Stomach smooth muscle (tissue), 2 donors: Measurements from ENCODE around the gene ATP6V0C.

Experiments used
- H3K27ac ChIP-seq: one replicate; pipeline ENCODE4 v1.7.0; 2013; ENCODE audit warnings: mild to moderate bottlenecking, low read length, inconsistent platforms
- H3K27me3 ChIP-seq, 2 donors: one replicate each; pipeline ENCODE4 v1.7.0; 2013; ENCODE audit warnings: low read length in 2 of 2; ENCODE audit not compliant: insufficient read depth in 2 of 2, control insufficient read depth in 1 of 2
- H3K36me3 ChIP-seq, 2 donors: one replicate each; pipeline ENCODE4 v1.7.0; 2013; ENCODE audit warnings: low read length in 2 of 2; ENCODE audit not compliant: control insufficient read depth in 2 of 2, insufficient read depth in 2 of 2
- H3K4me1 ChIP-seq: one replicate; pipeline ENCODE4 v1.7.0; 2013; ENCODE audit warnings: low read length; ENCODE audit not compliant: control insufficient read depth, insufficient read depth
- H3K4me3 ChIP-seq, 2 donors: one replicate each; pipeline ENCODE4 v1.7.0; 2013; ENCODE audit warnings: low read length in 2 of 2
- H3K9ac ChIP-seq, 2 donors: one replicate each; pipeline ENCODE4 v1.7.0; 2013; ENCODE audit warnings: low read length in 2 of 2, mild to moderate bottlenecking in 1 of 2
- H3K9me3 ChIP-seq, 2 donors: one replicate each; pipeline ENCODE4 v1.7.0; 2013; ENCODE audit warnings: low read length in 2 of 2; ENCODE audit not compliant: control insufficient read depth in 2 of 2
- donor health status: healthy.
- donor health status: Pancreatic carcinoma.

ATP6V0C gene

DNA sequence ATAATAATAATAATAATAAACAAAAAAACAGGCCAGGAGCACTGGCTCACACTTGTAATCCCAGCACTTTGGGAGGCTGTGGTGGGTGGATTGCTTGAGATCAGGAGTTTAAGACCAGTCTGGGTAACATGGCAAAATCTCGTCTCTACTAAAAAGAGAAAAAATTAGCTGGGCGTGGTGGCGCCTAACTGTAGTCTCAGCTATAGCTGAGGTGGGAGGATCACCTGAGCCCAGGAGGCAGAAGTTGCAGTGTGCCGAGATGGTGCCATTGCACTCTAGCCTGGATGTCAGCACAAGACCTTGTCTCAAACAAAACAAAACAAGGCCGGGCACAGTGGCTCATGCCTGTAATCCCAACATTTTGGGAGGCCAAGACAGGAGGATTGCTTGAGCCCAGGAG lies 18.7 kb upstream of the ATP6V0C start:
- Histone ChIP-seq H3K9me3 (no peaks in the 10 kb centered on the region), H3K4me3 (no peak overlapping the region), H3K4me1 (peaks cover 15% of the 10 kb centered on the region), H3K27me3 (no peaks in the 10 kb centered on the region), H3K36me3 (peaks cover 0 to 20% of the 10 kb centered on the region in 2 donors), H3K27ac (no peak overlapping the region), H3K9ac (no peak overlapping the region)

DNA sequence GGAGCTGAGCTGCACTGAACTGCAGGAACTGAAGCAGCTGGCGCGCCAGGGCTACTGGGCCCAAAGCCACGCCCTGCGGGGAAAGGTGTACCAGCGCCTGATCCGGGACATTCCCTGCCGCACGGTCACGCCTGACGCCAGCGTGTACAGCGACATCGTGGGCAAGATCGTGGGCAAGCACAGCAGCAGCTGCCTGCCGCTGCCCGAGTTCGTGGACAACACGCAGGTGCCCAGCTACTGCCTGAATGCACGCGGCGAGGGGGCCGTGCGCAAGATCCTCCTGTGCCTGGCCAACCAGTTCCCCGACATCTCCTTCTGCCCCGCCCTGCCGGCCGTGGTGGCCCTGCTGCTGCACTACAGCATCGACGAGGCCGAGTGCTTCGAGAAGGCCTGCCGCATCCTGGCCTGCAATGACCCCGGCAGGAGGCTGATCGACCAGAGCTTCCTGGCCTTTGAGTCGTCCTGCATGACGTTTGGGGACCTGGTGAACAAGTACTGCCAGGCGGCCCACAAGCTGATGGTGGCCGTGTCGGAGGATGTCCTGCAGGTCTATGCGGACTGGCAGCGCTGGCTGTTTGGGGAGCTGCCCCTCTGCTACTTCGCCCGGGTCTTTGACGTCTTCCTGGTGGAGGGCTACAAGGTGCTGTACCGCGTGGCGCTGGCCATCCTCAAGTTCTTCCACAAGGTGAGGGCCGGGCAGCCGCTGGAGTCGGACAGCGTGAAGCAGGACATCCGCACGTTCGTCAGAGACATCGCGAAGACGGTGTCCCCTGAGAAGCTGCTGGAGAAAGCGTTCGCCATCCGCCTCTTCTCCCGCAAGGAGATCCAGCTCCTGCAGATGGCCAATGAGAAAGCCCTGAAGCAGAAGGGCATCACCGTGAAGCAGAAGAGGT lies 17.3 kb upstream of the ATP6V0C start:
- peaks cover 20% of the 10 kb centered on the region for H3K4me1 ChIP-seq
- no peaks in the 10 kb centered on the region for H3K9me3 ChIP-seq
- no peak overlapping the region for H3K27ac ChIP-seq
- H3K9ac ChIP-seq = no peak overlapping the region
- H3K36me3 ChIP-seq = peaks cover 0 to 16% of the 10 kb centered on the region in 2 donors
- no peaks in the 10 kb centered on the region for H3K27me3 ChIP-seq
- no peak overlapping the region for H3K4me3 ChIP-seq

DNA sequence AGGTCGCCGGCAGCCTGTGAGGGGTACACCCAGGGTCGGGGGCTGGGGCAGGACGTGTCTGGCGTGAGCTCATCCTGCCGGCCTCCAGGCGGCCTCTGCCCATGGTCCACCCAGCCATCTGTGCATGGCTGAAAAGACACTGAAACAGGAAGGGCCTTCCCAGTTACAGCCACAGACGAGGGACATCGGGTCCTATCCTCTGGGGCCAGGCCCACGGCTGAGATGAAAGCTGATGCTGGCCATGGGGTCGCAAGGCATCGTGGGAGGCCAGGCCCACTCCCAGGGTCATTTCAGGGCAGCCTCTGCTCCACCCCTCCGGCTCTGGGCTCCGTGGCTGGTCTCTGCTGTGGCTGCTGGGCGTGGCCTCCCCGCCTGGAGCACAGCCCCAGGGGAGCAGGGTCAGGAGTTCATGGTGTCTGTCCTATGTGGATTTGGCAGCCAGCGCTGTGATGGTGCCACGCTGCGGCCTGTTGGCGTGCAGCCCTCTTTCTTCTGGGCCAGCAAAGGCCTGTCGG lies 16.6 kb upstream of the ATP6V0C start:
- no peak overlapping the region for H3K9ac ChIP-seq
- peaks cover 0 to 16% of the 10 kb centered on the region in 2 donors for H3K36me3 ChIP-seq
- no peak overlapping the region for H3K27ac ChIP-seq
- no peaks in the 10 kb centered on the region for H3K27me3 ChIP-seq
- H3K4me1 ChIP-seq = peaks cover 28% of the 10 kb centered on the region
- no peaks in the 10 kb centered on the region for H3K9me3 ChIP-seq
- H3K4me3 ChIP-seq = no peak overlapping the region

DNA sequence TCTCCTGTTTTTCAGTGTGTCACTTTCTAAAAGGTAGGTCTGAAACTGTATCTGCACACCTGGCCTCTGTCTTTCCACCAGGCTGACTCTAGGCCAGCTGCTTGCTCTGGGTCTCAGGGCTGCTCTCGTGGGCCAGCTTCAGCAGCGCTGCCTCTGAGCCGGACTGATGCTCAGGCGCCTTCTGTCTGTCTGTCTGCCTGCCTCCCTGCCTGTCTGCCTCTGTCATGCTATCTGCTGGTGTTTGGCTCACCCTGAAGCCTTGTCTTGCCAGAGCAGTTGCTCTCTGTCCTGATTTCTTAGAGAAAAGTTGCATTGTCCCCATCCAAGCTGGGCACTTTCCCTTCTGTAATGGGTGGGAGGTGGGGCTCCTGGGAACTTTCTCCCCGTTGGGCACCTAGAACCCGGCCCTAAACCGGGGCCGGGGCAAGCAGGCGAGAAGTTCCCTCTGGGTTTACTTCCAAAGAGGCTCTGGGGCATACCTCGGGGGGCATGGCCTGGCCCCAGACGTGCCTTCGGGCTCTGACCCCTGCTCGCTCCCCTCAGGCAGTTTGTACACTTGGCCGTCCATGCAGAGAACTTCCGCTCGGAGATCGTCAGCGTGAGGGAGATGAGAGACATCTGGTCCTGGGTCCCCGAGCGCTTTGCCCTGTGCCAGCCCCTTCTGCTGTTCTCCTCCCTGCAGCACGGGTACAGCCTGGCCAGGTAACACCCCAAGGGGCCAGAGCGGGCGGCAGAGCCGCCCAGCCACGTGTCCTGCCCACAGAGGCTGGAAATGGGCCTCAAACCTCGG lies 15.9 kb upstream of the ATP6V0C start:
- Histone ChIP-seq H3K36me3 (peaks cover 0 to 16% of the 10 kb centered on the region in 2 donors), H3K9ac (no peak overlapping the region), H3K4me1 (peaks cover 33% of the 10 kb centered on the region), H3K27ac (no peak overlapping the region), H3K9me3 (no peaks in the 10 kb centered on the region), H3K27me3 (no peaks in the 10 kb centered on the region), H3K4me3 (no peak overlapping the region)

DNA sequence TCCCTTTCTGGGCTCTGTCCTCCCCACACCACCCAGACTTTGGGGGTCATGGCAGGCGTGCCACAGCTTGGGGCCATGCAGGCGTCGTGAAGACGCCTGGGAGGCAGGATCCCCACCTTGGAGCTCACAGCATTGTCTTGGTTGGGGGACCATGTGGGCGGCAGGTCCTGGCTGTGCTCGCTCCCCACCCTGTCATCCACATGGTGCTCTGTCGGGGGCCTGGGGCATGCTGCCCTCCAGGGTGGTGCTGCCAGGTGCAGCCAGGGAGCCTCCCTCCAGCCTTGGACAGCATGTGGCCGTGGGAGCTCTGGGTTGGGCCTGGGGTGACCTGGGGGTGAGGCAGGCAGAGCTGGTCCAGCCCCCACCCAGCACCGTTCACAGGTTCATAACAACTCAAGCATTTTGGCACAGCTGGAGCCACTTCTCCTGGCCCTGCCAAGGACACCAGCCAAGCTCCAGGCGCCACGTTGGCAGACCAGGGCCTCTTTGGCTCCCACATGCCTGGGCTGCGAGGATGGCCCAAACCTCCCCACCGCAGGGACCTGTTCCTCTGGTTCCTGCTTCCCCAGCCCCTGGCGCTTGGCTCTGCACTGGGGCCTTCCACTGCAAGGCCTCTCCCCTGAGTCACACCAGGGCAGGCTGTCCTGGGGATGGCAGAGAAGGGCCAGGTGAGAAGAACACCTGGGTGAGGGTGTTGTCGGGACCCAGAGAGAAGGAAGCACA lies 15.1 kb upstream of the ATP6V0C start:
- Histone ChIP-seq H3K4me1 (peaks cover 33% of the 10 kb centered on the region), H3K9ac (no peak overlapping the region), H3K36me3 (peaks cover 0 to 16% of the 10 kb centered on the region in 2 donors), H3K27me3 (no peaks in the 10 kb centered on the region), H3K9me3 (no peaks in the 10 kb centered on the region), H3K4me3 (no peak overlapping the region), H3K27ac (no peak overlapping the region)

DNA sequence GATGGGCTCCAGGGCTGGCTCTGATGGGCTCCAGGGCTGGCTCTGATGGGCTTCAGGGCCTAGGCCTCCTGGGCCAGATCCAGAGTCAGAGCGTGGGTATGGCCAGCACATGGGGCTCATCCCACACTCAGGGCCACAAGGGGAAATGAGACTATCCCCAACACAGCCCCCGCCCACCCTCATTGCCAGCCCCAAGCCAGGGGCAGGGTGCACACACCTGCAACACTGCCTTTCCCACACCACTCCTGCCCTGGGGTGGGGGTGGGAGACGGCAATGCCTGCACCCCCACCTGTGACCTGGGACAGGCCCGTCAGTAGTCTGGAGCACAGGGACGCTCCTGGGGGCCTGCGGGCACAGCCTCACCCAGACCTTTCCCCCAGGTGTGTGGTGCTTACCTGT lies 14.3 kb upstream of the ATP6V0C start:
- no peak overlapping the region for H3K27ac ChIP-seq
- H3K9me3 ChIP-seq = no peaks in the 10 kb centered on the region
- H3K27me3 ChIP-seq = no peaks in the 10 kb centered on the region
- peaks cover 0 to 16% of the 10 kb centered on the region in 2 donors for H3K36me3 ChIP-seq
- H3K4me3 ChIP-seq = no peak overlapping the region
- H3K9ac ChIP-seq = no peak overlapping the region
- H3K4me1 ChIP-seq = peaks cover 33% of the 10 kb centered on the region

DNA sequence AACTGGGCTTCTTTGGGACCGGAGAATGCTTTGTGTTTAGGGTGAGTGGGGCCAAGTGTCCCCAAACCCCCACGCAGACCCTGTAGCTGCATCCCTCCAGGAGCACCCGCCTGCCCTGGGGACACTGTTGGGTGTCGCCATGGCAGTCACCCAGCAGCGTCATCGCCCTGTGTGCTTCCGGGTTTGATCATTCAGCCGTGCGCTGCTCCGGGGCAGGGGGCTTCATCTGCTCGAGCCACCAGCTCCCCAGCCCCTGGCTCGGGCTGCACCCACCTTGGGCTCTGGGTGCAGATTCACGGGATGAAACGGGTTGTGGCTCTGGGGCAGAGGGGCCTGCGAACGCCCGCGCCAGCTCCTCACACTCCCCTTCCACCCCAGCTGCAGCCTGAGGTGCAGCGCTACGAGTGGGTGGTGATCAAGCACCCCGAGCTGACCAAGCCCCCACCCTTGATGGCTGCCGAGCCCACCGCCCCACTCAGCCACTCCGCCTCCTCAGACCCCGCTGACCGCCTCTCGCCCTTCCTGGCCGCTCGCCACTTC lies 13.8 kb upstream of the ATP6V0C start:
- Histone ChIP-seq H3K27ac (no peak overlapping the region), H3K36me3 (peaks cover 0 to 16% of the 10 kb centered on the region in 2 donors), H3K27me3 (no peaks in the 10 kb centered on the region), H3K4me3 (no peak overlapping the region), H3K9me3 (no peaks in the 10 kb centered on the region), H3K9ac (no peak overlapping the region), H3K4me1 (peaks cover 33% of the 10 kb centered on the region)

DNA sequence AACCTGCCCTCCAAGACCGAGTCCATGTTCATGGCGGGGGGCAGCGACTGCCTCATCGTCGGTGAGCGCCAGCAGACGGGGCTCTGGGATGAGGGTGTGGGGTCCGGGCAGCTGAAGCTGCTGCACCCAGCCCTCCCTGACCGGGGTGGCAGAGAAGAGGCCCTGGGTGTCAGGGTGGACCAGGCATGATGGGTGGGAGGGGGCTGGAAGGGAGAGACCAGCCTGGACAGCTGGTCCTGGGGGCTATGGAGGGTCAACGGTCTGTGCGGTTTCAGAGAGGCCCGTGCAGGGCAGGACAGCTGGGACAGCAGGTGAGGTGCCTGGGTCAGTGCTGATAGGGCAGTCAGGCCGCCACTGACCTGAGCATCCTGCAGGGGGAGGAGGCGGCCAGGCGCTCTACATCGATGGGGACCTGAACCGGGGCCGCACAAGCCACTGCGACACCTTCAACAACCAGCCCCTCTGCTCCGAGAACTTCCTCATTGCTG lies 13.3 kb upstream of the ATP6V0C start:
- no peaks in the 10 kb centered on the region for H3K9me3 ChIP-seq
- H3K27ac ChIP-seq = no peak overlapping the region
- H3K27me3 ChIP-seq = no peaks in the 10 kb centered on the region
- peaks cover 0 to 16% of the 10 kb centered on the region in 2 donors for H3K36me3 ChIP-seq
- H3K9ac ChIP-seq = no peak overlapping the region
- peaks cover 33% of the 10 kb centered on the region for H3K4me1 ChIP-seq
- no peak overlapping the region for H3K4me3 ChIP-seq

DNA sequence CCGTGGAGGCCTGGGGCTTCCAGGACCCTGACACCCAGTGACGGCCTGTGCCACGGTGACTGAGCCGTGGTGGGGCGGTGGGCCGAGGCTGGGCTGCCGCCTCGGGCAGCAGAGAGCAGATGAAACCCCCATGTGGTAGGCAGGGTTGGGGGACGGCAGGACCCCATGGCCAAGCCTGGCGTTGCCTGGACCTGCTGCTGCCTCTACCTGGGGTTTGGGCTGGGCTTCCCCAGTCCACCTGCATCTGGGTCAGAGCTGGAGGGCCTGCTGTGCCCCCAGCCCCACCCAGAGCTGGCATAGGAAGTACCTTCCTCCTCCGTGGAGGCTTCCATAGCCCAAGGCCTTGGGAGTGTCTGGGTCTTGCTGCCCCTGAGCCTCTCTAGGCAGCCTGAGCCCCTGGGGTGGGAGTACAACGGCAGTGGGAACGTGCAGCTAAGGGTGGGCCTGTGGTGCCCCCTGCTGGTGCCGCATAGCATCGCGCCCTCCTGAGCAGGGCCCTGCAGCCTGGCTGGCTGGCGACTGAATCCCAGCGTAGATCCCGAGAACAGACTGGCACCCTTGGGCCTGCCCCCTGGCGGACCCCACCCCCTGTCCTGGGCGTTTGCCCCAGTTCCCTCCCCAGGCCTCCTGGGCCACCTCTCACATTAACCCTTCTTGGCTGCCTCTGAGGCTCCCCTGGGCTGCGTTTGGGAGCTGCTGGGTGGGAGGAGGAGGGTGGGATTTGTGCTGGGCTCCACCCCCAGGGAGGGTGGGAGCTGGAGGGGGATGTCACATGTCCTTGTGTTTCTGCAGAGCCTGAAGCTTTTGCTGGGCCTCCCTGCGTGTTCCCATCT lies 12.6 kb upstream of the ATP6V0C start:
- H3K9ac ChIP-seq = no peak overlapping the region
- H3K27me3 ChIP-seq = no peaks in the 10 kb centered on the region
- no peaks in the 10 kb centered on the region for H3K9me3 ChIP-seq
- peaks cover 0 to 14% of the 10 kb centered on the region in 2 donors for H3K36me3 ChIP-seq
- H3K4me1 ChIP-seq = peaks cover 33% of the 10 kb centered on the region
- H3K27ac ChIP-seq = peak overlapping the region; percentile 6
- H3K4me3 ChIP-seq = peak overlapping the region; percentile 27 to 66
